ENCODE data around the gene ASTN2. TPM values are rescaled to one million over a fixed set of nuclear protein-coding genes. Genes with fewer than 3 reads are reported as not detected.

Gene ASTN2
- total RNA-seq, 1 donor from 2014 or later: 2.7 TPM

GRCh38 chr9:116706310-116707290 lies 708.3 kb downstream of the ASTN2 start:
- H3K27ac Mint-ChIP-seq: no peak overlapping the region
- peaks cover 9% of the 10 kb centered on the region for H3K4me1 Mint-ChIP-seq (ENCODE audit: low read depth)
- H3K27me3 Mint-ChIP-seq (ENCODE audit: low read depth): no peaks in the 10 kb centered on the region
- intact Hi-C loops (cut with micrococcal nuclease): no loop called here
- H3K4me3 Mint-ChIP-seq (ENCODE audit: low read depth): no peak overlapping the region
- peaks cover 18% of the 10 kb centered on the region for H3K36me3 Mint-ChIP-seq (ENCODE audit: low read depth)
- DNase-seq (ENCODE audit: low spot score): no peak
- H3K9me3 Mint-ChIP-seq: peaks cover 7% of the 10 kb centered on the region

GRCh38 chr9:116705531-116705930 lies 709.3 kb downstream of the ASTN2 start:
- H3K36me3 Mint-ChIP-seq (ENCODE audit: low read depth): peaks cover 28% of the 10 kb centered on the region

GRCh38 chr9:116704470-116704869 lies 710.4 kb downstream of the ASTN2 start:
- DNase-seq (ENCODE audit: low spot score): no peak
- Mint-ChIP-seq H3K9me3 (peaks cover 11% of the 10 kb centered on the region), H3K36me3 (ENCODE audit: low read depth) (peaks cover 39% of the 10 kb centered on the region), H3K27ac (no peak overlapping the region), H3K27me3 (ENCODE audit: low read depth) (no peaks in the 10 kb centered on the region), H3K4me1 (ENCODE audit: low read depth) (peaks cover 19% of the 10 kb centered on the region), H3K4me3 (ENCODE audit: low read depth) (no peak overlapping the region)
- intact Hi-C loops (cut with micrococcal nuclease): no loop called here

More at GRCh38 chr9:116705531-116705930, 709.3 kb downstream of the ASTN2 start:
- no peak for DNase-seq (ENCODE audit: low spot score)
- peaks cover 11% of the 10 kb centered on the region for H3K9me3 Mint-ChIP-seq
- no peak overlapping the region for H3K4me3 Mint-ChIP-seq (ENCODE audit: low read depth)
- no peak overlapping the region for H3K27ac Mint-ChIP-seq
- intact Hi-C loops (cut with micrococcal nuclease): no loop called here
- H3K27me3 Mint-ChIP-seq (ENCODE audit: low read depth): no peaks in the 10 kb centered on the region
- peaks cover 19% of the 10 kb centered on the region for H3K4me1 Mint-ChIP-seq (ENCODE audit: low read depth)

- no peak for DNase-seq (ENCODE audit: low spot score)
Measured at GRCh38 chr9:116703634-116704033, 711.2 kb downstream of the ASTN2 start.

GRCh38 chr9:116701940-116702642 lies 712.8 kb downstream of the ASTN2 start:
- Mint-ChIP-seq H3K4me3 (ENCODE audit: low read depth) (no peak overlapping the region), H3K27ac (peak overlapping the region; percentile 35), H3K27me3 (ENCODE audit: low read depth) (no peaks in the 10 kb centered on the region), H3K36me3 (ENCODE audit: low read depth) (peaks cover 62% of the 10 kb centered on the region), H3K4me1 (ENCODE audit: low read depth) (peaks cover 19% of the 10 kb centered on the region), H3K9me3 (peaks cover 11% of the 10 kb centered on the region)
- no peak for DNase-seq (ENCODE audit: low spot score)
- intact Hi-C loops (cut with micrococcal nuclease): no loop called here

More at GRCh38 chr9:116703634-116704033, 711.2 kb downstream of the ASTN2 start:
- Mint-ChIP-seq H3K36me3 (ENCODE audit: low read depth) (peaks cover 47% of the 10 kb centered on the region), H3K4me1 (ENCODE audit: low read depth) (peaks cover 19% of the 10 kb centered on the region), H3K9me3 (peaks cover 11% of the 10 kb centered on the region), H3K27ac (no peak overlapping the region), H3K4me3 (ENCODE audit: low read depth) (no peak overlapping the region), H3K27me3 (ENCODE audit: low read depth) (no peaks in the 10 kb centered on the region)
- intact Hi-C loops (cut with micrococcal nuclease): no loop called here

- H3K27ac Mint-ChIP-seq: peak overlapping the region; percentile 51
- peaks cover 11% of the 10 kb centered on the region for H3K9me3 Mint-ChIP-seq
- intact Hi-C loops (cut with micrococcal nuclease): no loop called here
- no peak for DNase-seq (ENCODE audit: low spot score)
- H3K27me3 Mint-ChIP-seq (ENCODE audit: low read depth): no peaks in the 10 kb centered on the region
- peaks cover 19% of the 10 kb centered on the region for H3K4me1 Mint-ChIP-seq (ENCODE audit: low read depth)
- H3K36me3 Mint-ChIP-seq (ENCODE audit: low read depth): peaks cover 68% of the 10 kb centered on the region
- H3K4me3 Mint-ChIP-seq (ENCODE audit: low read depth): no peak overlapping the region
Measured at GRCh38 chr9:116700882-116701865, 713.7 kb downstream of the ASTN2 start.

- intact Hi-C loops (cut with micrococcal nuclease): no loop called here
- DNase-seq (ENCODE audit: low spot score): no peak
- peaks cover 11% of the 10 kb centered on the region for H3K9me3 Mint-ChIP-seq
- no peaks in the 10 kb centered on the region for H3K27me3 Mint-ChIP-seq (ENCODE audit: low read depth)
- no peak overlapping the region for H3K4me3 Mint-ChIP-seq (ENCODE audit: low read depth)
- H3K27ac Mint-ChIP-seq: no peak overlapping the region
- H3K4me1 Mint-ChIP-seq (ENCODE audit: low read depth): peaks cover 22% of the 10 kb centered on the region
- peaks cover 74% of the 10 kb centered on the region for H3K36me3 Mint-ChIP-seq (ENCODE audit: low read depth)
Measured at GRCh38 chr9:116700279-116700678, 714.6 kb downstream of the ASTN2 start.

- Mint-ChIP-seq H3K4me3 (ENCODE audit: low read depth) (no peak overlapping the region), H3K4me1 (ENCODE audit: low read depth) (peaks cover 28% of the 10 kb centered on the region)
- intact Hi-C loops (cut with micrococcal nuclease): no loop called here
Measured at GRCh38 chr9:116697887-116698286, 717.0 kb downstream of the ASTN2 start.

GRCh38 chr9:116697362-116697761 lies 717.5 kb downstream of the ASTN2 start:
- peaks cover 74% of the 10 kb centered on the region for H3K36me3 Mint-ChIP-seq (ENCODE audit: low read depth)
- no peak overlapping the region for H3K4me3 Mint-ChIP-seq (ENCODE audit: low read depth)
- H3K27ac Mint-ChIP-seq: no peak overlapping the region
- peaks cover 30% of the 10 kb centered on the region for H3K4me1 Mint-ChIP-seq (ENCODE audit: low read depth)
- peaks cover 10% of the 10 kb centered on the region for H3K9me3 Mint-ChIP-seq
- intact Hi-C loops (cut with micrococcal nuclease): no loop called here
- H3K27me3 Mint-ChIP-seq (ENCODE audit: low read depth): no peaks in the 10 kb centered on the region
- no peak for DNase-seq (ENCODE audit: low spot score)

More at GRCh38 chr9:116697887-116698286, 717.0 kb downstream of the ASTN2 start:
- Mint-ChIP-seq H3K36me3 (ENCODE audit: low read depth) (peaks cover 79% of the 10 kb centered on the region), H3K9me3 (peaks cover 11% of the 10 kb centered on the region), H3K27ac (no peak overlapping the region), H3K27me3 (ENCODE audit: low read depth) (no peaks in the 10 kb centered on the region)
- DNase-seq (ENCODE audit: low spot score): no peak

GRCh38 chr9:116695438-116695837 lies 719.4 kb downstream of the ASTN2 start:
- peaks cover 58% of the 10 kb centered on the region for H3K36me3 Mint-ChIP-seq (ENCODE audit: low read depth)
- H3K4me1 Mint-ChIP-seq (ENCODE audit: low read depth): peaks cover 24% of the 10 kb centered on the region

GRCh38 chr9:116694785-116695291 lies 720.0 kb downstream of the ASTN2 start:
- no peaks in the 10 kb centered on the region for H3K27me3 Mint-ChIP-seq (ENCODE audit: low read depth)
- no peaks in the 10 kb centered on the region for H3K9me3 Mint-ChIP-seq
- intact Hi-C loops (cut with micrococcal nuclease): no loop called here
- no peak overlapping the region for H3K4me3 Mint-ChIP-seq (ENCODE audit: low read depth)
- no peak overlapping the region for H3K27ac Mint-ChIP-seq
- peaks cover 54% of the 10 kb centered on the region for H3K36me3 Mint-ChIP-seq (ENCODE audit: low read depth)
- H3K4me1 Mint-ChIP-seq (ENCODE audit: low read depth): peaks cover 26% of the 10 kb centered on the region
- DNase-seq (ENCODE audit: low spot score): no peak

More at GRCh38 chr9:116695438-116695837, 719.4 kb downstream of the ASTN2 start:
- H3K27ac Mint-ChIP-seq: no peak overlapping the region
- no peaks in the 10 kb centered on the region for H3K27me3 Mint-ChIP-seq (ENCODE audit: low read depth)
- no peaks in the 10 kb centered on the region for H3K9me3 Mint-ChIP-seq
- intact Hi-C loops (cut with micrococcal nuclease): no loop called here
- H3K4me3 Mint-ChIP-seq (ENCODE audit: low read depth): no peak overlapping the region
- no peak for DNase-seq (ENCODE audit: low spot score)

- Mint-ChIP-seq H3K27me3 (ENCODE audit: low read depth) (no peaks in the 10 kb centered on the region), H3K4me3 (ENCODE audit: low read depth) (no peak overlapping the region), H3K36me3 (ENCODE audit: low read depth) (peaks cover 41% of the 10 kb centered on the region), H3K27ac (no peak overlapping the region), H3K9me3 (no peaks in the 10 kb centered on the region), H3K4me1 (ENCODE audit: low read depth) (peaks cover 41% of the 10 kb centered on the region)
- no peak for DNase-seq (ENCODE audit: low spot score)
- intact Hi-C loops (cut with micrococcal nuclease): no loop called here
Measured at GRCh38 chr9:116693233-116693731, 721.6 kb downstream of the ASTN2 start.

Measured in activated T-helper 2 cell treated with anti-CD3 and anti-CD28 coated beads, Interferon-gamma antibody, Interleukin-2, Interleukin-4, amounts not matched to agents 10 μg/mL and 5 μg/mL and 100 μg/mL, durations not matched to agents 14 hours and 24 hours and 36 hours (primary cell).